ENCODE data around the gene OR4Q3. TPM values are rescaled to one million over a fixed set of nuclear protein-coding genes. Genes with fewer than 3 reads are reported as not detected.

The OR4Q3 gene
- not detected for total RNA-seq

GRCh38 chr14:19743256-19743655 is at the start of gene OR4Q3:
Gene OR4Q3, plus strand, starts transcription at chr14:19743571.

GRCh38 chr14:19773204-19773603 is 29.8 kb downstream of the OR4Q3 start, which contains the start of gene OR4M1:
Gene OR4M1, plus strand, starts transcription at chr14:19773504. Its CDS starts 6,819 bp downstream, at chr14:19780323.

Small RNA genes lying within 50 kb of the gene (small RNA-seq; reads per million reads assigned to genes)
- gene AL512310.1: 0 reads per million in 2 donors

Other genes with a start within 250 kb of the OR4Q3 start
- gene OR11H2, start 29.7 kb upstream of the OR4Q3 start, total RNA-seq: not detected
- gene OR4M1, start 29.9 kb downstream of the OR4Q3 start, total RNA-seq: not detected
- not detected for gene OR4N2, start 60.2 kb downstream of the OR4Q3 start, total RNA-seq
- not detected for gene OR4K2, start 131.6 kb downstream of the OR4Q3 start, total RNA-seq
- not detected for gene OR4K5, start 177.0 kb downstream of the OR4Q3 start, total RNA-seq
- gene OR4K1, start 187.3 kb downstream of the OR4Q3 start, total RNA-seq: not detected
- gene OR4K15, start 232.0 kb downstream of the OR4Q3 start, total RNA-seq: not detected

Data from melanocyte of skin (primary cell).